ENCODE measurements around the gene LETM1. TPM values are rescaled to one million over a fixed set of nuclear protein-coding genes. Genes with fewer than 3 reads are reported as not detected.

The LETM1 gene
- polyA plus RNA-seq (2013), result 13.5 and 14.3 TPM in 2 replicates

GRCh38 chr4:1856071-1856942, at the start of gene LETM1:
Gene LETM1 (minus strand): TSS chr4:1856156. CDS start chr4:1855950, 206 bp downstream.
- Histone ChIP-seq H2BK5ac (ENCODE audit: low read depth, low read length, poor library complexity) (peak within 1 kb of the TSS; percentile 9), H3K23ac (ENCODE audit: low read length) (peak within 1 kb of the TSS; percentile 14), H3K18ac (ENCODE audit: low read length) (peak within 1 kb of the TSS; percentile 81), H2BK120ac (ENCODE audit: insufficient read depth, low read length, poor library complexity) (peak within 1 kb of the TSS; percentile 21), H2AFZ (ENCODE audit: insufficient read depth, low read length, poor library complexity) (peak within 1 kb of the TSS; percentile 80), H4K12ac (ENCODE audit: low read depth, low read length) (peak within 1 kb of the TSS; percentile 89), H3K14ac (ENCODE audit: low read length) (peak within 1 kb of the TSS; percentile 90), H4K91ac (ENCODE audit: low read depth, low read length) (peak within 1 kb of the TSS; percentile 78), H3K36me3 (ENCODE audit: control insufficient read depth in 1 of 2, insufficient read depth in 2 of 2, low read length in 2 of 2) (peaks cover 0 to under 1% of the 10 kb centered on the region in 2 experiments), H3K27ac (ENCODE audit: low read depth, low read length) (peak within 1 kb of the TSS; percentile 28), H3K79me2 (ENCODE audit: control insufficient read depth, insufficient read depth, low read length, poor library complexity) (peaks cover 12% of the 10 kb centered on the region), H3K9me3 (ENCODE audit: insufficient read depth, low read depth, low read length) (no peaks in the 10 kb centered on the region), H4K8ac (ENCODE audit: low read depth, low read length) (peak within 1 kb of the TSS; percentile 86), H3K9ac (ENCODE audit: low read length) (peak within 1 kb of the TSS; percentile 86), H2AK5ac (ENCODE audit: low read length) (peak within 1 kb of the TSS; percentile 60), H3K4me3 (ENCODE audit: low read depth, low read length) (peak within 1 kb of the TSS; percentile 79), H3K4me2 (ENCODE audit: low read length) (peak within 1 kb of the TSS; percentile 91), H3K79me1 (ENCODE audit: low read length) (peaks cover 10% of the 10 kb centered on the region), H3K27me3 (ENCODE audit: insufficient read depth, low read length) (no peaks in the 10 kb centered on the region), H2BK12ac (ENCODE audit: low read length) (no peak within 1 kb of the TSS), H3K4me1 (ENCODE audit: control insufficient read depth in 1 of 2, insufficient read depth in 2 of 2, low read length in 2 of 2) (peaks cover 9 to 11% of the 10 kb centered on the region in 2 experiments), H3K4ac (ENCODE audit: low read depth, low read length) (peak within 1 kb of the TSS; percentile 90)
- no CpG with 5 or more reads among the region's 107 CpGs for WGBS (ENCODE audit: extremely low coverage, insufficient coverage, insufficient read length)
- DNase-seq, result peak; percentile 71 to 77

GRCh38 chr4:1904042-1904441, 48.1 kb upstream of the LETM1 start:
- Histone ChIP-seq H3K23ac (ENCODE audit: low read length) (no peak overlapping the region), H2AFZ (ENCODE audit: insufficient read depth, low read length, poor library complexity) (no peak overlapping the region), H4K91ac (ENCODE audit: low read depth, low read length) (no peak overlapping the region), H3K27ac (ENCODE audit: low read depth, low read length) (no peak overlapping the region), H3K9ac (ENCODE audit: low read length) (no peak overlapping the region), H3K4me2 (ENCODE audit: low read length) (no peak overlapping the region), H3K9me3 (ENCODE audit: insufficient read depth, low read depth, low read length) (peaks cover 3% of the 10 kb centered on the region), H3K4me1 (ENCODE audit: control insufficient read depth in 1 of 2, insufficient read depth in 2 of 2, low read length in 2 of 2) (no peaks in the 10 kb centered on the region), H3K4me3 (ENCODE audit: low read depth, low read length) (no peak overlapping the region), H3K27me3 (ENCODE audit: insufficient read depth, low read length) (no peaks in the 10 kb centered on the region), H2AK5ac (ENCODE audit: low read length) (no peak overlapping the region), H3K14ac (ENCODE audit: low read length) (no peak overlapping the region), H4K12ac (ENCODE audit: low read depth, low read length) (no peak overlapping the region), H4K8ac (ENCODE audit: low read depth, low read length) (no peak overlapping the region), H2BK120ac (ENCODE audit: insufficient read depth, low read length, poor library complexity) (no peak overlapping the region), H2BK5ac (ENCODE audit: low read depth, low read length, poor library complexity) (no peak overlapping the region), H2BK12ac (ENCODE audit: low read length) (no peak overlapping the region), H3K79me2 (ENCODE audit: control insufficient read depth, insufficient read depth, low read length, poor library complexity) (no peaks in the 10 kb centered on the region), H3K4ac (ENCODE audit: low read depth, low read length) (no peak overlapping the region), H3K18ac (ENCODE audit: low read length) (no peak overlapping the region), H3K36me3 (ENCODE audit: control insufficient read depth in 1 of 2, insufficient read depth in 2 of 2, low read length in 2 of 2) (peaks cover 26 to 42% of the 10 kb centered on the region in 2 experiments), H3K79me1 (ENCODE audit: low read length) (no peaks in the 10 kb centered on the region)
- WGBS (ENCODE audit: extremely low coverage, insufficient coverage, insufficient read length), result no CpG with 5 or more reads among the region's 3 CpGs
- DNase-seq, result no peak

GRCh38 chr4:1903035-1903434, 47.1 kb upstream of the LETM1 start:
- WGBS (ENCODE audit: extremely low coverage, insufficient coverage, insufficient read length), result no CpG with 5 or more reads among the region's 1 CpG
- Histone ChIP-seq H3K4me1 (ENCODE audit: control insufficient read depth in 1 of 2, insufficient read depth in 2 of 2, low read length in 2 of 2) (no peaks in the 10 kb centered on the region), H3K23ac (ENCODE audit: low read length) (no peak overlapping the region), H2AK5ac (ENCODE audit: low read length) (no peak overlapping the region), H3K18ac (ENCODE audit: low read length) (no peak overlapping the region), H2AFZ (ENCODE audit: insufficient read depth, low read length, poor library complexity) (no peak overlapping the region), H3K4me3 (ENCODE audit: low read depth, low read length) (no peak overlapping the region), H4K12ac (ENCODE audit: low read depth, low read length) (no peak overlapping the region), H3K79me1 (ENCODE audit: low read length) (no peaks in the 10 kb centered on the region), H2BK120ac (ENCODE audit: insufficient read depth, low read length, poor library complexity) (no peak overlapping the region), H3K9ac (ENCODE audit: low read length) (no peak overlapping the region), H3K27me3 (ENCODE audit: insufficient read depth, low read length) (no peaks in the 10 kb centered on the region), H3K79me2 (ENCODE audit: control insufficient read depth, insufficient read depth, low read length, poor library complexity) (no peaks in the 10 kb centered on the region), H4K8ac (ENCODE audit: low read depth, low read length) (no peak overlapping the region), H2BK12ac (ENCODE audit: low read length) (no peak overlapping the region), H3K36me3 (ENCODE audit: control insufficient read depth in 1 of 2, insufficient read depth in 2 of 2, low read length in 2 of 2) (peaks cover 26 to 41% of the 10 kb centered on the region in 2 experiments), H3K4me2 (ENCODE audit: low read length) (no peak overlapping the region), H4K91ac (ENCODE audit: low read depth, low read length) (no peak overlapping the region), H3K4ac (ENCODE audit: low read depth, low read length) (no peak overlapping the region), H3K14ac (ENCODE audit: low read length) (no peak overlapping the region), H3K27ac (ENCODE audit: low read depth, low read length) (no peak overlapping the region), H3K9me3 (ENCODE audit: insufficient read depth, low read depth, low read length) (peaks cover 3% of the 10 kb centered on the region), H2BK5ac (ENCODE audit: low read depth, low read length, poor library complexity) (no peak overlapping the region)
- DNase-seq, result no peak

DNA sequence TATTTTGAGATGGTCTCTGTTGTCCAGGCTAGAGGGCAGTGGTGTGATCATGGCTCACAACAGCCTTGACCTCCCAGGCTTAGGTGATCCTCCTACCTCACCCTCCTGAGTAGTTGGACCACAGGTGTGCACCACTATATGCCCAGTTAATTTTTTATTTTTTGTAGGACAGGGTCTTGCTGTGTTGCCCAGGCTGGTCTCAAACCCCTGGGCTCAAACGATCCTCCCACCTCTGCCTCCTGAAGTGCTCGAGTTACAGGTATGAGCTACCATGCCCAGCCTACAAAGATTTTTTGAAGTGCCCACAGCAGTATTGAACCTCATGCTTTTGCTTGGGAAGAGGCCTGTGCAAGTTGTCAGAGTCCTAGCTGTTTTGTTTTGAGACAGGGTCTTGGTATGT, 46.3 kb upstream of the LETM1 start:
- H4K12ac ChIP-seq (ENCODE audit: low read depth, low read length), result no peak overlapping the region
- peaks cover 26 to 37% of the 10 kb centered on the region in 2 experiments for H3K36me3 ChIP-seq (ENCODE audit: control insufficient read depth in 1 of 2, insufficient read depth in 2 of 2, low read length in 2 of 2)
- H3K79me1 ChIP-seq (ENCODE audit: low read length), result no peaks in the 10 kb centered on the region
- no peak overlapping the region for H2BK120ac ChIP-seq (ENCODE audit: insufficient read depth, low read length, poor library complexity)
- H4K91ac ChIP-seq (ENCODE audit: low read depth, low read length), result no peak overlapping the region
- WGBS (ENCODE audit: extremely low coverage, insufficient coverage, insufficient read length), result no CpG with 5 or more reads among the region's 2 CpGs
- H4K8ac ChIP-seq (ENCODE audit: low read depth, low read length), result no peak overlapping the region
- no peaks in the 10 kb centered on the region for H3K79me2 ChIP-seq (ENCODE audit: control insufficient read depth, insufficient read depth, low read length, poor library complexity)
- H3K9me3 ChIP-seq (ENCODE audit: insufficient read depth, low read depth, low read length), result peaks cover 3% of the 10 kb centered on the region
- H3K18ac ChIP-seq (ENCODE audit: low read length), result no peak overlapping the region
- H3K4me2 ChIP-seq (ENCODE audit: low read length), result no peak overlapping the region
- H3K4me3 ChIP-seq (ENCODE audit: low read depth, low read length), result no peak overlapping the region
- no peak overlapping the region for H3K14ac ChIP-seq (ENCODE audit: low read length)
- no peaks in the 10 kb centered on the region for H3K27me3 ChIP-seq (ENCODE audit: insufficient read depth, low read length)
- no peak overlapping the region for H2BK5ac ChIP-seq (ENCODE audit: low read depth, low read length, poor library complexity)
- H3K23ac ChIP-seq (ENCODE audit: low read length), result no peak overlapping the region
- H3K27ac ChIP-seq (ENCODE audit: low read depth, low read length), result no peak overlapping the region
- H2AK5ac ChIP-seq (ENCODE audit: low read length), result no peak overlapping the region
- H2BK12ac ChIP-seq (ENCODE audit: low read length), result no peak overlapping the region
- no peak for DNase-seq
- no peak overlapping the region for H2AFZ ChIP-seq (ENCODE audit: insufficient read depth, low read length, poor library complexity)
- H3K4ac ChIP-seq (ENCODE audit: low read depth, low read length), result no peak overlapping the region
- H3K9ac ChIP-seq (ENCODE audit: low read length), result no peak overlapping the region
- no peaks in the 10 kb centered on the region for H3K4me1 ChIP-seq (ENCODE audit: control insufficient read depth in 1 of 2, insufficient read depth in 2 of 2, low read length in 2 of 2)
